Neural crest cell (in vitro differentiated cells): Measurements from ENCODE around the gene SCARB1. TPM values are rescaled to one million over a fixed set of nuclear protein-coding genes. Genes with fewer than 3 reads are reported as not detected.

ENCODE experiments used
- DNase-seq: peaks from one replicate; pipeline ENCODE4 v3.0.0; 2021; ENCODE audit warnings: low read depth, mixed read lengths, low spot score
- H3K27ac Mint-ChIP-seq: one replicate; pipeline ENCODE4 v1.8.0; 2021; ENCODE audit warnings: mild to moderate bottlenecking, mixed read lengths; ENCODE audit not compliant: unreplicated experiment
- H3K27me3 Mint-ChIP-seq: 2 replicates; pipeline ENCODE4 v1.8.0; 2021; ENCODE audit warnings: low read depth, mild to moderate bottlenecking, mixed read lengths
- H3K36me3 Mint-ChIP-seq: 2 replicates; pipeline ENCODE4 v1.8.0; 2021; ENCODE audit warnings: low read depth, mild to moderate bottlenecking, mixed read lengths
- H3K4me1 Mint-ChIP-seq: 2 replicates; pipeline ENCODE4 v1.8.0; 2021; ENCODE audit warnings: mixed read lengths
- H3K4me3 Mint-ChIP-seq: one replicate; pipeline ENCODE4 v1.8.0; 2021; ENCODE audit warnings: mild to moderate bottlenecking, mixed read lengths
- H3K9me3 Mint-ChIP-seq: 2 replicates; pipeline ENCODE4 v1.8.0; 2021; ENCODE audit warnings: mixed read lengths
- total RNA-seq: library from RNA; stranded (reverse); gene quantifications from 2 replicates; pipeline ENCODE4 v1.2.1, GENCODE V29; 2021
- TF ChIP-seq, protein P1 (sequence below): fragments of 200-600 bp; sonication (generic); conservative IDR thresholded peaks from 2 replicates; pipeline ENCODE4 v1.5.0; 2021; ENCODE audit warnings: antibody characterized with exemption, mild to moderate bottlenecking

Gene SCARB1
- total RNA-seq, 1 donor from 2014 or later: 50.9 TPM

DNA sequence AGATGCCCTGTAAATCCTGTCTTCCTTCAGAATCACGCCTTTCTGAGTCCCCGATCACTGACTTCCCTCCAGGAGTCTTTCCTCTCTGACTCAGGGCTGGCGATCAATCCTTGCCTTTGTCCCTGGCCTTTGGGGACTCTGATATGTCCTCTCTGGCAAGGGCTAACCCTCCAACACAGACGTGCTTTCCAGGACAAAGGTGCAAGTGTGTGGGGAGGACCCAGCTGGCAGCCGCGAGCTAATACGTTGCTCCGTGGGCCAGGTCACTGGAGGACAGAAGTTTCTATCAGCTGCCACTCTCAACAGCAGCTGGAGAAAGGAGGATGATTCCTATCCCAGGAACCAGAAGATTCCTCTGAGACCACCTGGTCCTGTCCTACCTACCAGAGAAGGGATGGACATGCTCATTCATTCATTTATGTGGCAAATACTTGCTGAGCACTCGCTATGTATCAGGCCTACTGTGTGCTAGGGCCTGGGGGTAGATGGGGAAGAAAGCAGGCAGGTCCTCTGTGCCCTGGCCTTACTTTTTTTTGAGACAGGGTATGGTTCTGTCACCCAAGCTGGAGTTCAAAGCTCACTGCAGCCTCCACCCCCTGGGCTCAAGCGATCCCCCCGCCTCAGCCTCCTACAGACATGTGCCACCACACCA, 8.5 kb upstream of the SCARB1 start:
- H3K4me3 Mint-ChIP-seq: no peak overlapping the region

DNA sequence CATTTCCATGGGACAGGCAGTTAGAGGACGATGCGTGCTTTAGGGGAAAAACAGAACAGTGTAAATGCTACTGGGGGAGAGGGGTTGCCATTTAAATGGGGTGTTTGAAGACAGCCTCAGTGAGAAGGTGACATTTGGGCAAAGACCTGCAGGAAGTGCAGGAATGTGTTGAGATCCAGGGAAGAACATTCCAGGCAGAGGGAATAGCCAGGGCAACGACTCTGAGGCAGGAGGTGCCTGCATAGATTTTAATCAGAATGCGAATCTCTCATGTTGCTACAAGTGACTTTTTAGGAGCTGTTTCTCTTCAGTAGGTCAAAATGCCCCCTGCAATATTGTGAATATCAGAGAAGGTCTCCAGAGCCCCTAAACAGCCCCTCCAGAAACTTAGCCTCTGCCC, 7.6 kb upstream of the SCARB1 start:
- peaks cover 28% of the 10 kb centered on the region for H3K4me1 Mint-ChIP-seq
- H3K27ac Mint-ChIP-seq: no peak overlapping the region
- TF ChIP-seq, protein P1, sequence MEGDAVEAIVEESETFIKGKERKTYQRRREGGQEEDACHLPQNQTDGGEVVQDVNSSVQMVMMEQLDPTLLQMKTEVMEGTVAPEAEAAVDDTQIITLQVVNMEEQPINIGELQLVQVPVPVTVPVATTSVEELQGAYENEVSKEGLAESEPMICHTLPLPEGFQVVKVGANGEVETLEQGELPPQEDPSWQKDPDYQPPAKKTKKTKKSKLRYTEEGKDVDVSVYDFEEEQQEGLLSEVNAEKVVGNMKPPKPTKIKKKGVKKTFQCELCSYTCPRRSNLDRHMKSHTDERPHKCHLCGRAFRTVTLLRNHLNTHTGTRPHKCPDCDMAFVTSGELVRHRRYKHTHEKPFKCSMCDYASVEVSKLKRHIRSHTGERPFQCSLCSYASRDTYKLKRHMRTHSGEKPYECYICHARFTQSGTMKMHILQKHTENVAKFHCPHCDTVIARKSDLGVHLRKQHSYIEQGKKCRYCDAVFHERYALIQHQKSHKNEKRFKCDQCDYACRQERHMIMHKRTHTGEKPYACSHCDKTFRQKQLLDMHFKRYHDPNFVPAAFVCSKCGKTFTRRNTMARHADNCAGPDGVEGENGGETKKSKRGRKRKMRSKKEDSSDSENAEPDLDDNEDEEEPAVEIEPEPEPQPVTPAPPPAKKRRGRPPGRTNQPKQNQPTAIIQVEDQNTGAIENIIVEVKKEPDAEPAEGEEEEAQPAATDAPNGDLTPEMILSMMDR: no peak
- H3K4me3 Mint-ChIP-seq: no peak overlapping the region
- no peaks in the 10 kb centered on the region for H3K27me3 Mint-ChIP-seq
- no peak for DNase-seq
- H3K9me3 Mint-ChIP-seq: no peaks in the 10 kb centered on the region
- no peaks in the 10 kb centered on the region for H3K36me3 Mint-ChIP-seq

More for the DNA sequence above, 8.5 kb upstream of the SCARB1 start:
- Mint-ChIP-seq H3K9me3 (no peaks in the 10 kb centered on the region), H3K27me3 (no peaks in the 10 kb centered on the region), H3K4me1 (peaks cover 23% of the 10 kb centered on the region), H3K36me3 (no peaks in the 10 kb centered on the region), H3K27ac (peak overlapping the region; percentile 21)
- DNase-seq: no peak
- TF ChIP-seq, protein P1: no peak

DNA sequence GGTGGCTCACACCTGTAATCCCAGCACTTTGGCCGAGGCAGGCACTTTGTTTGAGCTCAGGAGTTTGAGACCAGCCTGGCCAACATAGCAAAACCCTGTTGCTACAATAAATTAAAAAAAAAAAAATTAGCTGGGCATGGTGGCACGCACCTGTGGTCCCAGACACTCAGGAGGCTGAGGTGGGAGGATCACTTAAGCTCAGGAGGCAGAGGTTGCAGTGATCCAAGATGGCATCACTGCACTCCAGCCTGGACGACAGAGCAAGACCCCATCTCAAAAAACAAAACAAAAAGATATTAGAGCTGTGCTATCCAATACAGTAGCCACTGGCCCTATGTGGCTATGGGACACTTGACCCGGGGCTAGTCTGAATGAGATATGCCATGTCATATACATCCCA, 6.9 kb upstream of the SCARB1 start:
- Mint-ChIP-seq H3K27ac (no peak overlapping the region), H3K36me3 (no peaks in the 10 kb centered on the region), H3K4me1 (peaks cover 28% of the 10 kb centered on the region), H3K4me3 (no peak overlapping the region), H3K9me3 (no peaks in the 10 kb centered on the region), H3K27me3 (no peaks in the 10 kb centered on the region)
- TF ChIP-seq, protein P1: no peak
- no peak for DNase-seq

DNA sequence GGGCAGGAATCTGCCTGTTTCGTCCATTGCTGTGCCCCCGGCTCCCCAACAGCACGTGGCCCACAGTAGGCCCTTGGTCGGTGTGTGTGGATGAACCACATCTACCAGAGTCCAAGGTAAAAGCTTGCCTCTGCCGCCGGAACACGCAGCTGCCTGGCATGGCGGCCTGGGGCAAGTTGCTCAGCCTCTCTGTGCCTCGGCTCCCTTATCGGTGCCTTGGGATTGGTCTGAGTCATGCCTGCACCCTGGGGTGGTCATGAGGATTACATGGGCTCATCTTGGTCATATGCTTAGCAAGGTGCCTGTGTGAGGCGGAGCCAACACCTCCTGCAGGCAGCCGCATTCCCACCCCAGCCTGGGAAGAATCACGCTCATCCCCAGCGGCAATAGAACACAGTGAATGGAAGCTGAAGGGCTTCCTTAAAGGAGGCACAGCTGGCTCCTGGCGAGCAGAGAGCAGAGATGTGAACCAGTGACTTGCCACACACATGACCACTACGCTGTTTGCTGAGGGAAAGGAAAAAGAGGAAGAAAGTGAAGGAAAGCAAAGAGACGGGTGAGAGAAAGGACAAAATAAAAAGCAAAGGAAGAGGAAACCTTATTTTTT, 5.5 kb upstream of the SCARB1 start:
- TF ChIP-seq, protein P1: no peak
- no peaks in the 10 kb centered on the region for H3K27me3 Mint-ChIP-seq
- peaks cover 31% of the 10 kb centered on the region for H3K4me1 Mint-ChIP-seq
- no peaks in the 10 kb centered on the region for H3K9me3 Mint-ChIP-seq
- peaks cover 1% of the 10 kb centered on the region for H3K36me3 Mint-ChIP-seq
- H3K27ac Mint-ChIP-seq: no peak overlapping the region
- H3K4me3 Mint-ChIP-seq: no peak overlapping the region
- no peak for DNase-seq

DNA sequence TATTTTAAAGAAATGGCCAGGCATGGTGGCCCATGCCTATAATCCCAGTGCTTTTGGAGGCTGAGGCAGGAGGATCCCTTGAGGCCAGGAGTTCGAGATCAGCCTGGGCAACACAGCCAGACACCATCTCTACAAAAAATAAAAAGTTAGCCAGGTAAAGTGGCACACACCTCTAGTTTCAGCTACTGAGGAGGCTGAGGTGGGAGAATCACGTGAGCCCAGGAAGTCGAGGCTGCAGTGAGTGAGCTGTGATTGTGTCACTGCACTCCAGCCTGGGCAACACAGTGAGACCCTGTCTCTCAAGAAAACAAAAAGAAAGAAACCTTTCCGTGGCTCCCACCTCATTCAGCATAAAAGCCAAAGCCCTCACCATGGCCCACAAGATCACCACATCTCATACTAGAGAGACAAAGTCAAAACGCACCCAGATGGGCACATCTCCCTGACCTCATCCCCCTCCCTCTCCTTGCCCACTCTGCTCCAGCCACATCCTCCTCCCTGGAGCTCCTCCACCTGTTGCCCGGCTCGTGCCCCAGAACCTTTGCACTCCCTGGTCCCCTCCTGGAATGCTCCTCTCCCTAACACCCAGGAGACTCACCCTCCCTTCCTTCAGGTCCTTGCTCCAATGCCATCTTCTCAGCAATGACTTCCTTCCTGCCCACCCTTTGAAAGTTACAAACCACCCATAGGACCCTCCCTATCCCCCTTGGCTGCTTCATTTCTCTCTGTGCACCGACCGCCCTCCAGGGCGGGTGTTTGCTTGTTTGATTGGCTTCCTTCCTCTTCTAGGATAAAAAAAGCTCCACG, 4.8 kb upstream of the SCARB1 start:
- Mint-ChIP-seq H3K27me3 (no peaks in the 10 kb centered on the region), H3K27ac (no peak overlapping the region), H3K4me3 (no peak overlapping the region), H3K4me1 (peaks cover 34% of the 10 kb centered on the region), H3K36me3 (peaks cover 3% of the 10 kb centered on the region), H3K9me3 (no peaks in the 10 kb centered on the region)
- TF ChIP-seq, protein P1: no peak
- no peak for DNase-seq
